Subcutaneous abdominal adipose tissue (tissue), 5 donors: ENCODE measurements around the gene KCNS3.

Source experiments
- H3K27ac ChIP-seq: one replicate; pipeline ENCODE4 v1.7.0; 2013; ENCODE audit warnings: low read depth, mild to moderate bottlenecking, inconsistent platforms, low read length, moderate library complexity
- H3K27me3 ChIP-seq, 5 donors: one replicate each; pipeline ENCODE4 v1.7.0; 2013; ENCODE audit warnings: low read length in 5 of 5, inconsistent platforms in 1 of 5; ENCODE audit not compliant: control insufficient read depth in 5 of 5, insufficient read depth in 4 of 5
- H3K36me3 ChIP-seq, 5 donors: one replicate each; pipeline ENCODE4 v1.7.0; 2013; ENCODE audit warnings: low read length in 5 of 5; ENCODE audit not compliant: control insufficient read depth in 5 of 5, insufficient read depth in 5 of 5
- H3K4me1 ChIP-seq, 5 donors: one replicate each; pipeline ENCODE4 v1.7.0; 2013; ENCODE audit warnings: low read length in 5 of 5, mild to moderate bottlenecking in 3 of 5, moderate library complexity in 1 of 5; ENCODE audit not compliant: control insufficient read depth in 5 of 5, insufficient read depth in 5 of 5
- H3K4me3 ChIP-seq, 5 donors: one replicate each; pipeline ENCODE4 v1.7.0; 2013; ENCODE audit warnings: low read length in 5 of 5, low read depth in 1 of 5
- H3K9ac ChIP-seq, 5 donors: one replicate each; pipeline ENCODE4 v1.7.0; 2013; ENCODE audit warnings: low read length in 5 of 5, mild to moderate bottlenecking in 4 of 5, moderate library complexity in 3 of 5
- H3K9me3 ChIP-seq, 5 donors: one replicate each; pipeline ENCODE4 v1.7.0; 2013; ENCODE audit warnings: low read length in 5 of 5; ENCODE audit not compliant: control insufficient read depth in 5 of 5
- donor health status: healthy.
- donor health status: healthy.
- donor health status: healthy.
- donor health status: healthy.
- donor health status: healthy.

KCNS3 gene

DNA sequence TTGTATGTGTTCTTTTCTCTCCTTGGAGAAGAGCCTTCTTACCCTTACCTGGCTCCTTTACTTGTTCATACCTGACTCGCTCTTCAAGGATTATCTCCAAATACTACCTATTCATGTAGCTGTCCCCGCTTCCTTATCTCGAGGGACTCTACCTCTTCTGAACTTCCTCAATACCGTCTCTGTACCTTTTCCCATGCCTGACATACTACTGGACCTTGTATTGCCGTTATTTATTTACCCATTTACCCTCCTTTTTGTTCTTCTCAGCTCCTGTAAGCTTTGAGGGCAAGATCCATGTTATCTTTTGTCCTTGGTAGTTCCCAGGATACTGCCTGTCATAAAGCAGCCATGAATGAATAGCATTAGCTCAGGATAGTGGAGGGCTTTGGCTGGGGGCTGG is 32.5 kb downstream of the KCNS3 start:
- no peak overlapping the region for H3K27ac ChIP-seq
- H3K4me3 ChIP-seq, result no peak overlapping the region
- H3K27me3 ChIP-seq, result no peaks in the 10 kb centered on the region

DNA sequence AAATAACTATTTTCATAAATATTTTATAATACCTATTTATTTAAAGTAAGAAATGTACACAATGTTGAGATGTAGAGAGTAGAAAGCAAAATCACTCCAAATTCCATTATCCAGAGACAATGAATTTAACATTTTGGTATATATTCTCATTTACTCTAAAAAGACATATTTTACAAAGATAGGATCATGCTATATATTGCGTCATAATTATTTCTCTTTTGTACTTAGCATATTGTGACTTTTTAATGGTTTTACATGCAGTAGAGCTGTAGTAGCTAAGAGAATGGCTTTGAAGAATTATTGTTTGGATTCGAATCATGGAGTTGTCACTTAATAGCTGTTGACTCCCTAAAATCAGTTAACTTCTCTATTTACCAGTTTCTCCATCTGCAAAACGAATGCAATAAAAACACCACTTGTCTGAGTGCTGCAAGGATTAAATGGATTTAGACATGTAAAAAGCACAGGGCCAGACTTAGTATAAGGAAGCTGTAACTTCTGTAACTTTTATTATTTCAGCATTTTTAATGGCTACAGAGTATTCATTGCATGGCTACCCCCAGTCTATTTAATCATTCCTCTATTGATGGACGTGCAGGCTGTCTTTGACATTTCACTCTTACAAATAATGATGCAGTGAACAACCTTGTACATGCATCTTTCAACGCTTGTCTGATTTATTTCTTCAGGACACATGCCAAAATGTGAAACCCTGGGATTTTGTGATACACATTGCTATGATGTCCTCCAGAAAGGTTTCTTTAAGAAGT is 33.2 kb downstream of the KCNS3 start:
- H3K9ac ChIP-seq, result no peak overlapping the region
- no peak overlapping the region for H3K4me3 ChIP-seq
- H3K27me3 ChIP-seq, result no peaks in the 10 kb centered on the region
- no peaks in the 10 kb centered on the region for H3K9me3 ChIP-seq
- H3K4me1 ChIP-seq, result peaks cover 0 to 4% (median 0%) of the 10 kb centered on the region in 5 donors
- H3K36me3 ChIP-seq, result no peaks in the 10 kb centered on the region
- H3K27ac ChIP-seq, result no peak overlapping the region

More for the DNA sequence above, 32.5 kb downstream of the KCNS3 start:
- H3K9ac ChIP-seq, result no peak overlapping the region
- no peaks in the 10 kb centered on the region for H3K36me3 ChIP-seq
- peaks cover 0 to 4% (median 0%) of the 10 kb centered on the region in 5 donors for H3K4me1 ChIP-seq
- no peaks in the 10 kb centered on the region for H3K9me3 ChIP-seq

DNA sequence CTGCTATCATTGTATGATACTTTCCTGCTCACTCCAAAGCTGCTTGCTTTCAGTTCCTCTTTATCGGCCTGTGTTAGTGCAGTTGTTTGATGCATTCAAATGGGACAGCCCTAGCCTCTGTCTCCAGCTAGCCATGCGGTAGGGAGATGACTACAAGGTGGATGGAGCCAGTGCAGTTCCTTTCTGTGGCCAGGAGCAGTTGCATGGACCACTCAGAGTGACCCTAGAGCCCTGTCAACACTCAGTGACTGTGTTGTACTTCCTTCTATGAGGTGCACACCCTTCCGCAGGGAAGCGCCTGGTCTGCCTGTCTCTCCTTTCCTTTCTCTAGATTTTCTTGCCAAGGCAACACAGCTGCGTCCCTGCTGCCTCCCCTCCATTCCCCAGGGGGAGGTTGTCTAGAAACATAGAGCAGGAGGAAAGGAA is 33.8 kb downstream of the KCNS3 start:
- Histone ChIP-seq H3K36me3 (no peaks in the 10 kb centered on the region), H3K27me3 (no peaks in the 10 kb centered on the region), H3K9me3 (no peaks in the 10 kb centered on the region), H3K27ac (no peak overlapping the region), H3K9ac (no peak overlapping the region), H3K4me3 (no peak overlapping the region), H3K4me1 (peaks cover 0 to 4% (median 0%) of the 10 kb centered on the region in 5 donors)

DNA sequence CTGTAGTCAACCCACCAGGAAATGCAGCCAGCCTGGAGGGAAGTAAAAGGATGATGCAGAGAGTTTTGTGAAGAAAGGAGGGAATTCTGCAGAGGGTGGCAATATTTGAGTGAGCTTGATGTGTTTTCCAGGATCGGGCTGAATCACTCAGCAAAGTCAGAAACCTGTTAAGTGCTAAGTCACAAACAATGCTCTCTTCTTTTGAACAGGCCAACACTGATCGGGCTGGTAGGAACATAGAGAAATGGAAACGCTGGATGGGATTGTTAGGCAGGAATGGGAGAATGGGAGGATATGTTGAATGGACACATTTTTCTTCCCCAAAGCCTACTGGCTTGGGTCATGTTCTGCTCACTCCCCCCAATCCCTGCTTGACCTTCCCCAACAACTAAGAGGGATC is 36.6 kb downstream of the KCNS3 start:
- H3K4me3 ChIP-seq, result no peak overlapping the region
- H3K9ac ChIP-seq, result no peak overlapping the region
- peaks cover 0 to 2% (median 0%) of the 10 kb centered on the region in 5 donors for H3K36me3 ChIP-seq
- no peaks in the 10 kb centered on the region for H3K9me3 ChIP-seq
- no peaks in the 10 kb centered on the region for H3K27me3 ChIP-seq
- no peak overlapping the region for H3K27ac ChIP-seq
- H3K4me1 ChIP-seq, result peaks cover 0 to 4% (median 0%) of the 10 kb centered on the region in 5 donors

DNA sequence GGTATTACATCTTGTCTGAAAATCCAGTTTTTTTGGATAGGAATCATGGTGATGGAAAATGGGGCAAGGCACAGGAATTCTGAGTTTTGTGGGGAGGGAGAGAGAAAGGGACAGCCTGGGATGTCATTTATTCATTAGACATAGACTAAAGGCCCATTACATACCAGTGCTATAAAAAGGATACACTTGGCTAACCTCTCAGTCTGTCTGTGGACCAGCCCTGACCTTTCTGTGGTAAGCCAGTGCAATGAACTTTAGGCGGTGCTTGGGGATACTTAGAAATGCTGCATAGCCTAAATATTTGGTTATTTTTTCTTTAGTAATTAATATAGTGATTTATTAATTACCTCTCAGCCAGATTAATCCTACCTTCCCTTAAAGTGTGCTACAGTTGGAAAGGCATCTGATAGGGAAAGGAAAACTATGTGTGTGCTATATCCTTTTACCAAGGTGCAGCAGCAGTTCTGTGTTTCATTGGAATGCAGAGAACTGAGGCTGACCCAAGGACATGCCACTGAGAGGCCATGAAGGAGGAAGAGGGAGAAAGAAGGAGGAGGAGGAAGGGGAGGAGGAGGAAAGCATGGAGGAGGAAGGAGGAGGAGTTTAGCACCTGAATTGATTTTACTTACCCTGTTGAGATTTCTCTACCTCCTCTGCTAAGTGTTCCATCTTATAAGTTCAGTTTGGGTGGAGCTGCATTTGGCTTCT is 37.5 kb downstream of the KCNS3 start:
- H3K27ac ChIP-seq, result no peak overlapping the region
- no peaks in the 10 kb centered on the region for H3K27me3 ChIP-seq
- H3K4me1 ChIP-seq, result peaks cover 0 to 4% (median 0%) of the 10 kb centered on the region in 5 donors
- H3K4me3 ChIP-seq, result no peak overlapping the region
- peaks cover 0 to 2% (median 0%) of the 10 kb centered on the region in 5 donors for H3K36me3 ChIP-seq
- H3K9ac ChIP-seq, result no peak overlapping the region
- H3K9me3 ChIP-seq, result no peaks in the 10 kb centered on the region

DNA sequence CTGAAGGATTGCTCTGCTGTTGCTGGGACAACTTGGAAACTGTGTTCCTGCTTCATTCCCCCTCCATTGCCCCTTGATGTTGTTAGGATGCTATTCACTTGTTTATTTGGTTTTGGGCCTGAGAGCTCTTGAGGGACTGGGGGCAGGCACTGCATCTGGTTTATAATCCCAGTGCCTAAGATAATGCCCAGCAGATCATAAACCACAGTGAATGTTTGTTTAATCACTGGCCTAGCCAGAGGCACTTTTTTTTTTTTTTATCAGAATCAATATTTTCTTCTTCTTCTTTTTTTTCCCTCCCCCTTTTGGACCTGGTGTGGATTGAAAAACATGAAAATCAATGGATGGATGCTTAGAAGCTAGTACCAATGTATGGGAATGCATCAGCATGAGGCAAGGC is 38.1 kb downstream of the KCNS3 start:
- Histone ChIP-seq H3K27me3 (no peaks in the 10 kb centered on the region), H3K36me3 (peaks cover 0 to 2% (median 0%) of the 10 kb centered on the region in 5 donors), H3K4me1 (peaks cover 0 to 4% (median 0%) of the 10 kb centered on the region in 5 donors), H3K9ac (no peak overlapping the region), H3K27ac (no peak overlapping the region), H3K9me3 (no peaks in the 10 kb centered on the region), H3K4me3 (no peak overlapping the region)

DNA sequence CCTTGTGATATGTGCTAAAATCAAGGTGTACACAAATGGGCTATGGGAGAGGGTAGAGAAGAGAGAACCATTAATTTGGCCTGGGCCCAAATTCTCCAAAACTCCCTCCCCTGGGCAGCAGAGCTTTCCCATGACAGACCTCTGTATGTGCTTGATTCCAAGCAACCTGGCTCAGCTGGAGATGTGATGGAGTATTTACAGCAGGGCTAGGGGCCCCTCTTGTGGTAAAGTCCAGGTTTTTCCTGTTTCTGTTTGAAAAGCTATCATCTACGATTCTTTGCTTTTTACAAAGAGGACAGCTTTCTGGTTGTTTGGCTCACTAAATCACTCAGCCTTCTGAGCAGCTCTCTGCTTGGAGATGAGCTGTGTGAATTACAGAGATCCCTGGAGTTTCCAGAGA is 40.3 kb downstream of the KCNS3 start:
- Histone ChIP-seq H3K36me3 (peaks cover 0 to 2% (median 0%) of the 10 kb centered on the region in 5 donors), H3K4me1 (no peaks in the 10 kb centered on the region), H3K4me3 (no peak overlapping the region), H3K27ac (no peak overlapping the region), H3K9ac (no peak overlapping the region), H3K27me3 (no peaks in the 10 kb centered on the region), H3K9me3 (no peaks in the 10 kb centered on the region)

DNA sequence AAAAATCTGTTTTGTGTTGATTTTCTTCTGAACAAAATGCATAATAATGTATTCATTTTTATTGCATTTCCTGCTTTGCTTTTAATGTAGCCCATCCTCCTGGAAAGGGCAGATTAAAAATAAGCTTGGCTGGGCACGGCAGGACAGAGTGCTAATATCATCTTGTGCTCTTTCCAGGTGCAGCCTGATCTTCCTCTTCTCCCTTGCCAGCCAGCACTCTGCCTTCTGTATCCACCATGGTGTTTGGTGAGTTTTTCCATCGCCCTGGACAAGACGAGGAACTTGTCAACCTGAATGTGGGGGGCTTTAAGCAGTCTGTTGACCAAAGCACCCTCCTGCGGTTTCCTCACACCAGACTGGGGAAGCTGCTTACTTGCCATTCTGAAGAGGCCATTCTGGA is 52.3 kb downstream of the KCNS3 start:
- Histone ChIP-seq H3K9me3 (peaks cover 0 to 5% (median 0%) of the 10 kb centered on the region in 5 donors), H3K4me3 (no peak overlapping the region), H3K27ac (no peak overlapping the region), H3K9ac (no peak overlapping the region), H3K27me3 (no peaks in the 10 kb centered on the region), H3K36me3 (peaks cover 0 to 15% (median 12%) of the 10 kb centered on the region in 5 donors), H3K4me1 (peaks cover 0 to 2% (median 0%) of the 10 kb centered on the region in 5 donors)

DNA sequence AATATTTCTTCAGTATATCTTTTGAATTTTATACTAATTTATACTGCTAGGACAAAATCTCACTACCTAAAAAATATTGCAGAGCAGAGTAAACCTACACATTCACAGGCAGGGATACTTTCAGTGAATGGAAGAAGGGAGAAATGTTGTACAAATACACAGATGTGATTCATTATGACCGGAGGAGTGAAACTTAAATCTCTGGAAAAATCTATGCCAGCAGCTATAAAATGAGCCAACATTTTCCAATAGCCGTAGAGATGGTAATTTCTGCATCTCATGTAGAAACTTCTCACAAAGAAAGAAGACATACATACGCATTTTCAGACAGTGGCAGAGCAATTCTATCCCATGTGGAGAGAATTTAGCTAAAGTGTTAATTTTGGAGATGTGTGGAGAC is 54.8 kb downstream of the KCNS3 start:
- no peak overlapping the region for H3K9ac ChIP-seq
- H3K4me3 ChIP-seq, result no peak overlapping the region
- peaks cover 0 to 3% (median 0%) of the 10 kb centered on the region in 5 donors for H3K9me3 ChIP-seq
- no peaks in the 10 kb centered on the region for H3K27me3 ChIP-seq
- peaks cover 0 to 2% (median 0%) of the 10 kb centered on the region in 5 donors for H3K4me1 ChIP-seq
- H3K36me3 ChIP-seq, result peaks cover 0 to 15% (median 12%) of the 10 kb centered on the region in 5 donors
- H3K27ac ChIP-seq, result no peak overlapping the region

DNA sequence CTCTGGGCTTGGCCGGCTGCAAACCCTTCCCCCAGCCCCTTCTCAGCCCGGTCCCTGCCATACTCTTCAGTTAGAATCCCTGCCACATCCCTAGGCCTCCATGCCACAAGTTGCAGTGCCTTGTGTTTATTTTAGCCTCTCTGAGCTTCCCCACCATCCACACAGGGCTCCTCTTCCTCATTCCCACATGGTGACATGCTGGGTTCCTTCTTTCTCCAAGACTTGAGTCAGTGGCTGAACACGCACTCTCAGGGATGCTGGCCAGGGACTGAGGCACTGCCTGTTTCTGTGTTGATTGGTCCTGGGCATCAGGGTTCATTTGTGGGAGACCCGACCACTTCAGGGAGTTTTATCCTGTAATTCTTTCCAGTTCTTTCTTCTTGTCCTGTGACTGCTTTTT is 56.3 kb downstream of the KCNS3 start:
- no peak overlapping the region for H3K4me3 ChIP-seq
- peaks cover 0 to 15% (median 12%) of the 10 kb centered on the region in 5 donors for H3K36me3 ChIP-seq
- no peak overlapping the region for H3K9ac ChIP-seq
- H3K27ac ChIP-seq, result no peak overlapping the region
- peaks cover 0 to 2% (median 0%) of the 10 kb centered on the region in 5 donors for H3K4me1 ChIP-seq
- no peaks in the 10 kb centered on the region for H3K27me3 ChIP-seq
- H3K9me3 ChIP-seq, result peaks cover 0 to 7% (median 5%) of the 10 kb centered on the region in 5 donors
